ENCODE measurements around the gene PDE4DIP. TPM values are rescaled to one million over a fixed set of nuclear protein-coding genes. Genes with fewer than 3 reads are reported as not detected.
"Not testable (repeated sequence)": the region's sequence is repeated elsewhere in the genome, so short reads cannot be mapped to it uniquely, and the experiment has no call there.

Gene PDE4DIP
- total and polyA plus RNA-seq, 2 experiments from 2014 or later = 211 to 306 TPM

DNA sequence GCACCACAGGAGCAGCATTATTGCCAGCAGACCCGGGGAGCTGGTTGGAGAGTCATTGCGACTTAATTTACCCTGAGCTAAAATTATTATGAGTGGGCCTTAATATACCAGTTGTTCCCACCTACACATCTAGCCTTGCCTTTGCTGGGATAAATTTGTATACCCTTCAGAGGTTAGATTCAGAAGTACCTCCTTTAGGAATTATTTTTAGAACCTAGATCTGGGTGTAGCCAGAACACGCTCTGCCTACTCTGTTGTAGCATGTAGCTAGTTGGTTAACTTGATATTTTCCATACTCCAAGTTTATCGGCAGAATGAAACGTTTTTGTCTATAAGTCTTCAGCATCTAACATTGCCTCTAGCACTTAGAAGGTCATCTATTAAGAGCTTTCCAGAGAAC, 9.1 kb downstream of the PDE4DIP start:
- not testable (repeated sequence) for DNase-seq (ENCODE audit: low read depth in 1 of 2, low spot score in 1 of 2); H3K27ac ChIP-seq; H3K4me1 ChIP-seq (ENCODE audit: low read depth); H3K27me3 ChIP-seq; H3K9me3 ChIP-seq (ENCODE audit: low read depth); H3K36me3 ChIP-seq; H3K4me3 ChIP-seq

GRCh38 chr1:148854063-148854462, 9.8 kb downstream of the PDE4DIP start:
- not testable (repeated sequence) for H3K27me3 ChIP-seq; H3K4me1 ChIP-seq (ENCODE audit: low read depth); H3K36me3 ChIP-seq

DNA sequence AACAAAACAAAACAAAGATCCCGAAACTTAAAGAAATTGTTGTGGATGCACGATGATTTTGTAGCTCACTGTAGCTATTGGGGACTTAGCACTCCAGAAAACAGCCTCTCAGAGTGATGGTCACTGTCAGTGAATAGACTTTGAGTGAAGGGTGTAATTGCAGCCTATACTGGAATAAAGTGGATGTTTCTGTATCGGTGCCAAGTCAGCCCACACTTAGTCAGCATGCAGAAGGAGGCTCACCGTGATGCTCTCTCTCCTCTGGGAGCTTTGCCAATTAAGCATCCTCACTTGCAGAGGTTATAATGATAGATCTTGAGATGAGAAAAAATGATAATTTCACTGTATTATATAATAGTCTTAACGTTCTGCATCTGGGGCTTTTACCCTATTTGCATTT, 11.1 kb downstream of the PDE4DIP start:
- not testable (repeated sequence) for H3K4me1 ChIP-seq (ENCODE audit: low read depth); H3K36me3 ChIP-seq; DNase-seq (ENCODE audit: low read depth in 1 of 2, low spot score in 1 of 2); H3K27me3 ChIP-seq; H3K9me3 ChIP-seq (ENCODE audit: low read depth); H3K27ac ChIP-seq; H3K4me3 ChIP-seq

More at GRCh38 chr1:148854063-148854462, 9.8 kb downstream of the PDE4DIP start:
- H3K27ac ChIP-seq; H3K9me3 ChIP-seq (ENCODE audit: low read depth); DNase-seq (ENCODE audit: low read depth in 1 of 2, low spot score in 1 of 2); H3K4me3 ChIP-seq: not testable (repeated sequence)

- not testable (repeated sequence) for H3K27ac ChIP-seq; H3K36me3 ChIP-seq; DNase-seq (ENCODE audit: low read depth in 1 of 2, low spot score in 1 of 2)
Observed at GRCh38 chr1:148860049-148860448, 15.8 kb downstream of the PDE4DIP start.

DNA sequence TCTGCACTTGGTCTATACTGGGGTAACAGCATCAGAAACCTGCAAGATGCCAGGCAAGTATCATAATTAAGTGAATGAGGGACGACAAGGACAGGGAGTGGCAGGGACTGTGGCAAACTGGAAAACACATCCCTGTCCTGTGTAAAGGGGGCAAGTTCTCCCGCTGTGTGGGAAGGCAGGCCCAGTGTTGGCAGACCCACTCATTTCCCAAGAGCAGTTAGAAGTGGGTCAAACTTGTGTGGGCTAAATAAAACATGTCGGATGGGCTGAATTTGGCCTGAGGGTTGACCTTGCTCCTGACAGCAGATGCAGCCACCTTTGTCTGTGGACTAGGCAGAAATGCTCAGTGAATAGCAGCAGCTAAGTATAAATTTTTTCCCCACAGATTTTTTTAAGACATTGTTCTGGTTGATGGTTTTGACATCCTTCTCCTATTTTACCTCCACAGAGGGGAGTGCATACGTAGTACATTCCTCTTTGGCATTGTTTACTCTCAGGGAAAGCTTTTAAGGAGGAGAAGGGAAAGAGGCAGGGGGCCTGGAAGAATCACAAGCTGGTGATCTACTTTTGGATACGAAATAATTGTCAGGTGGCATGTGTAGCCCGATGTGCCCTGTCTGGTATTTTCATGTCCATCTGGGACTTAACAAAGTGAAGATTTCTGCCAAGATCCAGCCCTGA, 16.5 kb downstream of the PDE4DIP start:
- not testable (repeated sequence) for H3K4me3 ChIP-seq; DNase-seq (ENCODE audit: low read depth in 1 of 2, low spot score in 1 of 2); H3K9me3 ChIP-seq (ENCODE audit: low read depth); H3K4me1 ChIP-seq (ENCODE audit: low read depth); H3K27me3 ChIP-seq; H3K27ac ChIP-seq; H3K36me3 ChIP-seq

More at GRCh38 chr1:148860049-148860448, 15.8 kb downstream of the PDE4DIP start:
- not testable (repeated sequence) for H3K4me3 ChIP-seq; H3K9me3 ChIP-seq (ENCODE audit: low read depth); H3K4me1 ChIP-seq (ENCODE audit: low read depth); H3K27me3 ChIP-seq

DNA sequence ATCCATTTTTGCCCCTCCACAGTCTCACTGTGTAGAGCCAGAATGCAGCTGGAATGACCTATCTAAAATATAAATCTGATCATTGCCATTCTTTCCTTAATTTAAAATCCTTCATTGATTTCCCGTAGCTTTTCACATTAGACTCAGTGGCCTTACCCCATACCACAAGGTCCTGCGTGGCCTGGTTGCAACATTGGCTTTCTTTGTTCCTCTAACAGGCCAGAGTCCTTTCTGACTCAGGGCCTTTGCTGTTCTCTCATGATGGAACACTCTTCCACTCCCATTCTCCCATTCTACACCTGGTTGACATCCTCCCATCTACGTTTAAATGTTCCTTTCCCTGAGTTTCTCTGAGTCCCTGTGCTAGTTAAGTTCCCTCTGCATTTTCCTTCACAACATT, 18.4 kb downstream of the PDE4DIP start:
- H3K27ac ChIP-seq; H3K27me3 ChIP-seq; H3K9me3 ChIP-seq (ENCODE audit: low read depth); H3K36me3 ChIP-seq; DNase-seq (ENCODE audit: low read depth in 1 of 2, low spot score in 1 of 2); H3K4me3 ChIP-seq; H3K4me1 ChIP-seq (ENCODE audit: low read depth): not testable (repeated sequence)

DNA sequence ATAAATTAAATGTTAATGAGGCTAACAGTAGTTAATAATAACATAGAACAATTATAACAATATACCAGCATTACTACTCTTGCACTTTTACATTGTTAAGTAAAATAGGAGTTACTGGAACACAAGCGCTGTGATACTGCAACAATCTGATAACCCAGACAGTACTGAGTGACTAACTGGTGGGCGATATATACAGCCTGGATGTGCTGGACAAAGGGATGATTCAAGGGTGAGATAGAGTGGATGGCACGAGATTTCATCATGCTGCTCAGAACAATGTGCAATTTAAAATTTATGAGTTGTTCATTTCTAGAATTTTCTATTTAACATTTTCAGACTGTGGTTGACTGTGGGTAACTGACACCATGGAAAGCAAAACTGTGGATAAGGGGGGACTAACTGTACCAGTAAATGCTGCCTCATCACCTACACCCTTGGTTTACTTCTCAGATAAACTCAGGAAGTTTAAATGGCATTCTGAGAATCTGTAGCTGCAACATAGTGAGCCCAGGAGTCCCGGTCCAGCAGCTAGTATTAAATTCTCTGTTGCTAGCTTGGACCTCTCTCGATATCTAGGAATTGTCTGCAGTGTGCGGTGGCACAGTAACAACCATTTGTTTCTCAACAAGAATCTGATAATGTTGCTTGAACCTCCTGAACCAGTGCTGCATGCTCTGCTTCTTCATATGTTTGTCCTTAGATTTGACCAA, 24.9 kb downstream of the PDE4DIP start:
- not testable (repeated sequence) for H3K36me3 ChIP-seq; H3K27ac ChIP-seq; H3K4me1 ChIP-seq (ENCODE audit: low read depth); DNase-seq (ENCODE audit: low read depth in 1 of 2, low spot score in 1 of 2); H3K4me3 ChIP-seq; H3K27me3 ChIP-seq; H3K9me3 ChIP-seq (ENCODE audit: low read depth)

GRCh38 chr1:148869634-148869961, 25.4 kb downstream of the PDE4DIP start:
- not testable (repeated sequence) for H3K27ac ChIP-seq; H3K36me3 ChIP-seq; DNase-seq (ENCODE audit: low read depth in 1 of 2, low spot score in 1 of 2); H3K4me3 ChIP-seq; H3K27me3 ChIP-seq; H3K4me1 ChIP-seq (ENCODE audit: low read depth); H3K9me3 ChIP-seq (ENCODE audit: low read depth)

GRCh38 chr1:148874408-148875388, 30.5 kb downstream of the PDE4DIP start:
- not testable (repeated sequence) for H3K27ac ChIP-seq; DNase-seq (ENCODE audit: low read depth in 1 of 2, low spot score in 1 of 2); H3K9me3 ChIP-seq (ENCODE audit: low read depth); H3K4me3 ChIP-seq; H3K4me1 ChIP-seq (ENCODE audit: low read depth); H3K36me3 ChIP-seq; H3K27me3 ChIP-seq

DNA sequence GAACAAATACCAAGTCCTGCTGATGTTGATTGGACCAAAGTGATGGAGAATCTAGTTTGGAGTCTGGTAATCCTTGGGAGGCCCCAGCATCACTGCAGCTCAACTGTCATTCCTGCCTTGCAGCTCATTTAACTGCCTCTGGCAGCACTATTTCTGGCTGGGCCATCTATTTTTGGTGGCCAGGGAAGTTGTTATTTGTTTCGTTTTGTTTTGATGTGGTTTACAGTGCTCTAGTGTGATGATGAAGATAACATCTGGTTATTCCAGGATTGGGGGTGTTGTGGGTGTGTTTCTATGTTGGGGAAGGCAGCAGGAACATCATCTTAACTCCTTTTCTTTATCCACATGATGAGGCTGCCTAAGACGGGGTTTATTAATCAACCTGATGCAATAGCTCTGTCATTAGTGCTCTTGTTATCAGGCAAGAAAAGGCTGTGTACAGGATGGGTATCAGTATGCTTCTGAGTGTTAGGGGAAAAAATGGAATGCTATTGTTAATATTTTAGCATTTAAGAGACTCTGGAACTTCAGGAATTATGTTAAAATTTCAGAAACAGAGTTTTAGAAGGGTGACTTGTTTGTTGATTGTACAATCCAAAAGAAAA, 35.7 kb downstream of the PDE4DIP start:
- not testable (repeated sequence) for H3K36me3 ChIP-seq; DNase-seq (ENCODE audit: low read depth in 1 of 2, low spot score in 1 of 2); H3K27ac ChIP-seq; H3K27me3 ChIP-seq; H3K9me3 ChIP-seq (ENCODE audit: low read depth); H3K4me1 ChIP-seq (ENCODE audit: low read depth); H3K4me3 ChIP-seq

GRCh38 chr1:148881261-148881660, 37.0 kb downstream of the PDE4DIP start:
- H3K4me3 ChIP-seq; H3K4me1 ChIP-seq (ENCODE audit: low read depth); H3K9me3 ChIP-seq (ENCODE audit: low read depth); H3K36me3 ChIP-seq; DNase-seq (ENCODE audit: low read depth in 1 of 2, low spot score in 1 of 2); H3K27me3 ChIP-seq; H3K27ac ChIP-seq: not testable (repeated sequence)

- not testable (repeated sequence) for H3K36me3 ChIP-seq; H3K9me3 ChIP-seq (ENCODE audit: low read depth); DNase-seq (ENCODE audit: low read depth in 1 of 2, low spot score in 1 of 2); H3K27me3 ChIP-seq; H3K4me3 ChIP-seq; H3K4me1 ChIP-seq (ENCODE audit: low read depth); H3K27ac ChIP-seq
Observed at GRCh38 chr1:148885219-148885618, 41.0 kb downstream of the PDE4DIP start.

DNA sequence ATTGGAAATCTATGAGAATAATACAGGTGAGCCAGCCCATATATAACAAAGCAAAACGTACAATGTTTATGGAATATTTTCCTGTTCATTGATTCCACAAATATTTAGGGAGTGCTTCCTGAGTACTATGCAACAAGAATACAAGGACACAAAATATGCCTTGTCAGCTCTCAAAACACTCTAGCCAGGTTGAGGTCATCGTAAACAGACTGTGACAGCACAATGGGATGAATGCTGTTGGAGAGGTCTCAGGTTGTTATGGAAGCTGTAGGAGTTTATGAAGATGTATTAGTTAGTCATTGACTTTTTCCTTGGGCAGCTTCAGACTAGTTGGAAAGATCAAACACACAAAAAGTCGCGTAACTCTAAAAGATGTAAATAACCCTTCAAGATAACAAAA, 42.1 kb downstream of the PDE4DIP start:
- not testable (repeated sequence) for H3K9me3 ChIP-seq (ENCODE audit: low read depth); H3K36me3 ChIP-seq; H3K4me1 ChIP-seq (ENCODE audit: low read depth); H3K27ac ChIP-seq; H3K27me3 ChIP-seq; H3K4me3 ChIP-seq; DNase-seq (ENCODE audit: low read depth in 1 of 2, low spot score in 1 of 2)

All from cardiac muscle cell (in vitro differentiated cells and primary cell).